Breast epithelium (tissue), 4 donors: Measurements from ENCODE around the gene GNS. TPM values are rescaled to one million over a fixed set of nuclear protein-coding genes. Genes with fewer than 3 reads are reported as not detected.

Experiments used
- DNase-seq, 2 donors: peaks; one replicate each; pipeline ENCODE4 v3.0.0-alpha.2; 2019; ENCODE audit warnings: low spot score in 2 of 2
- H3K27ac ChIP-seq, 2 donors: fragments of 200-600 bp; sonication (generic) in 1 of 2; one replicate each; pipeline ENCODE4 v1.5.1; 2016 to 2019; ENCODE audit warnings: mild to moderate bottlenecking in 1 of 2
- H3K27me3 ChIP-seq, 2 donors: fragments of 200-600 bp; sonication (generic) in 1 of 2; one replicate each; pipeline versions ENCODE4 v1.5.1 to v1.6.0; 2017 to 2019; ENCODE audit warnings: control low read depth in 1 of 2, mild to moderate bottlenecking in 1 of 2
- H3K36me3 ChIP-seq: fragments of 200-600 bp; one replicate; pipeline ENCODE4 v1.5.1; 2019
- H3K4me1 ChIP-seq, 2 donors: fragments of 200-600 bp; sonication (generic); one replicate each; pipeline ENCODE4 v1.5.1; 2016 to 2019; ENCODE audit warnings: control low read depth in 1 of 2
- H3K4me3 ChIP-seq, 3 donors: fragments of 200-600 bp; sonication (generic); 1 replicate in 2 of 3; 2 replicates in 1 of 3; pipeline ENCODE4 v1.5.1; 2016 to 2019; ENCODE audit warnings: mild to moderate bottlenecking in 3 of 3, moderate library complexity in 2 of 3
- H3K9me3 ChIP-seq, 2 donors: fragments of 200-600 bp; sonication (generic) in 1 of 2; one replicate each; pipeline ENCODE4 v1.5.1; 2016 to 2019; ENCODE audit warnings: control low read depth in 1 of 2
- CTCF ChIP-seq, 3 donors: fragments of 450-650 bp; IDR thresholded peaks; one replicate each; pipeline ENCODE4 v1.5.1; 2016 to 2017; ENCODE audit warnings: antibody characterized with exemption in 3 of 3, mild to moderate bottlenecking in 3 of 3, moderate library complexity in 3 of 3
- POLR2A ChIP-seq: fragments of 450-650 bp; IDR thresholded peaks from one replicate; pipeline ENCODE4 v1.6.1; 2016; ENCODE audit warnings: antibody characterized with exemption, mild to moderate bottlenecking, moderate library complexity
- POLR2AphosphoS5 ChIP-seq, 3 donors: sonication (generic); formaldehyde crosslinking; IDR thresholded peaks; one replicate each; pipeline ENCODE4 v1.6.1; 2017; ENCODE audit warnings: antibody characterized with exemption in 3 of 3
- intact Hi-C: fragments of 100-400 bp; cut with DNase I; formaldehyde crosslinking; loops from one replicate; pipeline ENCODE4 v1.15.1; 2023; ENCODE audit warnings: low total_unique reads
- total RNA-seq, 3 donors: library from RNA; depleted of rRNA; stranded (reverse); fragments of >200 nt; gene quantifications; one replicate each; pipeline ENCODE4 v1.1.0, GENCODE V29; 2016

Gene GNS
- total RNA-seq, 3 donors from 2014 or later = 94.4 to 250 (median 98.6) TPM

DNA sequence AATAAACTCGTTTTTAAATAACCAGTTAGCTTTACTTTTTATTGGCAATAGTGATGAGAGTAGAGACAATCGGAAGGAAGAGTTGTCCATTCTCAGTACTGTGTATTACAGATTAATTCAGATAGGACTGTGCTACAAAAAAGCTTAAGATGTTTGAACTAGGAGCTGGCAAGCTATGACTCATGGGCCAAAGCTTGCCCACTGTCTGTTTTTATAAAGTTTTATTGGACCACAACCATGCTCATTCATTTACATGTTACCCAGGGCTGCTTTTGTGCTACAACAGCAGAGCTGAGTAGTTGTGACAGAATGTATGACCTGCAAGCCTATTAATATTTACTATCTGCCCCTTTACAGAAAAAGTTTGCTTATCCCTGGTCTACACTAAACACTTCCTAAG, 19.4 kb downstream of the GNS start:
- H3K27me3 ChIP-seq = no peaks in the 10 kb centered on the region
- no peak overlapping the region for H3K4me3 ChIP-seq
- intact Hi-C loops = no loop called here
- DNase-seq = no peak
- H3K9me3 ChIP-seq = no peaks in the 10 kb centered on the region
- H3K27ac ChIP-seq = no peak overlapping the region
- H3K36me3 ChIP-seq = no peaks in the 10 kb centered on the region
- TF ChIP-seq POLR2AphosphoS5 (IDR thresholded peaks at IDR 0.05) (no peak), POLR2A (no peak), CTCF (IDR thresholded peaks at IDR 0.05) (no peak)
- H3K4me1 ChIP-seq = no peaks in the 10 kb centered on the region

- TF ChIP-seq POLR2AphosphoS5 (IDR thresholded peaks at IDR 0.05) = no peak
- TF ChIP-seq CTCF (IDR thresholded peaks at IDR 0.05) = no peak
- no peak for TF ChIP-seq POLR2A
- H3K27me3 ChIP-seq = no peaks in the 10 kb centered on the region
- H3K4me1 ChIP-seq = no peaks in the 10 kb centered on the region
- no peaks in the 10 kb centered on the region for H3K36me3 ChIP-seq
- intact Hi-C loops = no loop called here
- no peak overlapping the region for H3K27ac ChIP-seq
- no peak overlapping the region for H3K4me3 ChIP-seq
- no peaks in the 10 kb centered on the region for H3K9me3 ChIP-seq
- no peak for DNase-seq
Measured at GRCh38 chr12:64737539-64737938, 21.7 kb downstream of the GNS start.

DNA sequence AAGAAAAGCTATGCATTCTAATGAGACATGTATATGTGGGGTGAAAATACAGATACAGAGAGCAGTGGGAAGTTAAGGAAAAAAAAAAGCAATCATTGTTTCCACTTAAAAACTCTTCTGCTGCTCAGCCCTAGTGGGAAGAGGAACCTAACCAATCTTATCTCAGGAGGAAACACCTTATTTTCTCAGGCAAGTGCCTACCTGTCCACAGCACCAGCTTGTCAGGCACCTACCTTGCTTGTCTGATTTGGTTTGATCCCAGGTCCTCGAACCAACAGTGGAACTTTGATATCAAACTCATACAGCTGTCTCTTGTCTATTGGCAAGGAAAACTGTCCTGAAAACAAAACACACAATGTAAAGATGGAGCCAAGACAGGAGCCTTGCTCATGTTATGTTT, 22.4 kb downstream of the GNS start:
- H3K27ac ChIP-seq = no peak overlapping the region
- DNase-seq = no peak
- H3K4me1 ChIP-seq = no peaks in the 10 kb centered on the region
- no peak overlapping the region for H3K4me3 ChIP-seq
- intact Hi-C loops = no loop called here
- TF ChIP-seq CTCF (IDR thresholded peaks at IDR 0.05) = no peak
- TF ChIP-seq POLR2A = no peak
- TF ChIP-seq POLR2AphosphoS5 (IDR thresholded peaks at IDR 0.05) = no peak
- no peaks in the 10 kb centered on the region for H3K36me3 ChIP-seq
- no peaks in the 10 kb centered on the region for H3K27me3 ChIP-seq
- no peaks in the 10 kb centered on the region for H3K9me3 ChIP-seq

DNA sequence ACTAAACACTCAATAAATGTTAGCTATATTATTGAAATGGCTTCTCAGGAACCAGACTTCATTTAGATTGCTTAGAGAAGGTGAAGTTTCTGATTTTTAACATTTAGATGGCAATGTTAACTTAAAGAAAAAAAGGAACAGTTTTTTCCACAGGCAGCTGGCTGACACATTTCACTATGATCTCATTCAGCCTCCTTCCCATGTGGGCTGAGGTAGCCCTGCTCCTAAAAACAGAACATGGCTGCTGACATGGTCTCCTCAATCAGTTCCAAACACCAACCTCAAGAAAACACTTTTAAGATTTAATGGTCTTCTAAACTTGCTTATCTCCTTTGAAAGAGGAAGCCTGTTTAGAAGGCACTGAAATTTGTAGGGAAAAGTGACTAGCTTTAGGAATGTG, 23.8 kb downstream of the GNS start:
- Histone ChIP-seq H3K4me3 (no peak overlapping the region), H3K27ac (no peak overlapping the region), H3K9me3 (no peaks in the 10 kb centered on the region), H3K27me3 (no peaks in the 10 kb centered on the region), H3K36me3 (no peaks in the 10 kb centered on the region), H3K4me1 (no peaks in the 10 kb centered on the region)
- DNase-seq = no peak
- TF ChIP-seq POLR2A (no peak), POLR2AphosphoS5 (IDR thresholded peaks at IDR 0.05) (no peak), CTCF (IDR thresholded peaks at IDR 0.05) (no peak)
- intact Hi-C loops = no loop called here

- TF ChIP-seq POLR2A (no peak), CTCF (IDR thresholded peaks at IDR 0.05) (no peak), POLR2AphosphoS5 (IDR thresholded peaks at IDR 0.05) (no peak)
- Histone ChIP-seq H3K4me1 (no peaks in the 10 kb centered on the region), H3K36me3 (peaks cover 4% of the 10 kb centered on the region), H3K27me3 (no peaks in the 10 kb centered on the region), H3K27ac (no peak overlapping the region), H3K9me3 (no peaks in the 10 kb centered on the region), H3K4me3 (no peak overlapping the region)
- intact Hi-C loops = no loop called here
- no peak for DNase-seq
Measured at GRCh38 chr12:64733857-64734256, 25.3 kb downstream of the GNS start.
